ENCODE data around the gene PELO. TPM values are rescaled to one million over a fixed set of nuclear protein-coding genes. Genes with fewer than 3 reads are reported as not detected.
A peak's percentile ranks its signal among the peaks of the same experiment; 100 is the strongest.
"Not testable (repeated sequence)": the region's sequence is repeated elsewhere in the genome, so short reads cannot be mapped to it uniquely, and the experiment has no call there.

Gene PELO
- polyA plus RNA-seq, 1 of the 3 experiments (the other 2 are of a cell fraction): 10.7 TPM

- TF ChIP-seq EZH2phosphoT487 (IDR thresholded peaks at IDR 0.05; ENCODE audit: borderline replicate concordance, low read depth): no peak
Measured at GRCh38 chr5:52743529-52743928, 44.2 kb upstream of the PELO start (continued).

GRCh38 chr5:52743970-52744369 lies 43.7 kb upstream of the PELO start:
- Histone ChIP-seq H3K4me1 (ENCODE audit: control insufficient read depth in 1 of 2, insufficient read depth in 2 of 2, low read depth in 1 of 2, low read length in 1 of 2) (peaks cover 11 to 17% of the 10 kb centered on the region in 2 experiments), H2AFZ (ENCODE audit: low read depth) (no peak overlapping the region; the same call in 1 of the 2 replicates), H3K27me3 (ENCODE audit: insufficient read depth) (no peaks in the 10 kb centered on the region), H4K20me1 (ENCODE audit: insufficient read depth) (no peaks in the 10 kb centered on the region), H3K79me2 (ENCODE audit: insufficient read depth) (no peaks in the 10 kb centered on the region), H3K9ac (no peak overlapping the region), H3K36me3 (replicated peaks in 1 of 2; ENCODE audit: control insufficient read depth in 1 of 2, insufficient read depth in 2 of 2, low read length in 1 of 2) (no peaks in the 10 kb centered on the region), H3K9me3 (no peaks in the 10 kb centered on the region), H3K27ac (ENCODE audit: low read depth in 2 of 2, low read length in 1 of 2) (peak overlapping the region in 1 of 2 experiments; percentile 3; a peak in 3 of 4 replicates), H3F3A (replicated peaks; ENCODE audit: insufficient read depth) (no peaks in the 10 kb centered on the region), H3K4me2 (no peak overlapping the region; the same call in 1 of the 2 replicates), H3K4me3 (ENCODE audit: low read depth in 2 of 2, low read length in 1 of 2) (no peak overlapping the region), H3K9me2 (peaks cover 3% of the 10 kb centered on the region; the same call in 1 of the 2 replicates)
- WGBS (ENCODE audit: low lambda C conversion rate): 33% methylated on average over 1 of the region's 1 CpG
- ChIA-PET CTCF (interaction anchor here (1.1 to 1.3 kb wide), 2 partner anchors 44 to 77 kb away, joined by 3 to 4 read pairs; partner anchors contain the start of genes ITGA1 and PELO), POLR2A (no interaction called here)
- DNase-seq: no peak
- no peak for TF ChIP-seq RFX5 (IDR thresholded peaks at IDR 0.05; ENCODE audit: low read length)
- peak; percentile 62; the same call in 1 of the 2 replicates for TF ChIP-seq RXRA (IDR thresholded peaks at IDR 0.05; ENCODE audit: borderline replicate concordance, low read depth)
- no peak for TF ChIP-seq NRF1 (IDR thresholded peaks at IDR 0.05; ENCODE audit: low read depth, low read length)
- 0 out of 2 replicates have a peak, but pooled peaks have one; percentile 13 for TF ChIP-seq JUND (IDR thresholded peaks at IDR 0.05)
- no peak for TF ChIP-seq TAF1 (IDR thresholded peaks at IDR 0.05; ENCODE audit: borderline replicate concordance, low read depth, low read length)
- no peak for TF ChIP-seq FOXM1 (IDR thresholded peaks at IDR 0.05; ENCODE audit: low read depth)
- TF ChIP-seq SIN3A (IDR thresholded peaks at IDR 0.05; ENCODE audit: borderline replicate concordance, low read depth, low read length): no peak

- not testable (repeated sequence) for H3K79me2 ChIP-seq (ENCODE audit: insufficient read depth)
- CTCF ChIA-PET: interaction anchor here (1.2 kb wide), 1 partner anchor 22 kb away, joined by 3 read pairs; no protein-coding TSS in a partner anchor
Measured at GRCh38 chr5:52744867-52745458, 42.8 kb upstream of the PELO start.

GRCh38 chr5:52746539-52746938 lies 41.2 kb upstream of the PELO start:
- ChIA-PET CTCF (no interaction called here), POLR2A (no interaction called here)
- H2AFZ ChIP-seq (ENCODE audit: low read depth): no peak overlapping the region
- peaks cover 1 to 17% of the 10 kb centered on the region in 2 experiments for H3K4me1 ChIP-seq (ENCODE audit: control insufficient read depth in 1 of 2, insufficient read depth in 2 of 2, low read depth in 1 of 2, low read length in 1 of 2)
- H3K27me3 ChIP-seq (ENCODE audit: insufficient read depth): no peaks in the 10 kb centered on the region
- peaks cover 3% of the 10 kb centered on the region; the same call in 1 of the 2 replicates for H3K9me2 ChIP-seq
- H3K36me3 ChIP-seq (replicated peaks in 1 of 2; ENCODE audit: control insufficient read depth in 1 of 2, insufficient read depth in 2 of 2, low read length in 1 of 2): no peaks in the 10 kb centered on the region
- WGBS (ENCODE audit: low lambda C conversion rate): 67% methylated on average over 2 of the region's 2 CpGs
- no peak overlapping the region for H3K4me3 ChIP-seq (ENCODE audit: low read depth in 2 of 2, low read length in 1 of 2)
- no peak overlapping the region for H3K4me2 ChIP-seq
- no peaks in the 10 kb centered on the region for H3K79me2 ChIP-seq (ENCODE audit: insufficient read depth)
- H3K27ac ChIP-seq (ENCODE audit: low read depth in 2 of 2, low read length in 1 of 2): no peak overlapping the region
- no peaks in the 10 kb centered on the region for H3F3A ChIP-seq (replicated peaks; ENCODE audit: insufficient read depth)
- no peaks in the 10 kb centered on the region for H3K9me3 ChIP-seq
- no peak for DNase-seq
- no peak overlapping the region for H3K9ac ChIP-seq
- no peaks in the 10 kb centered on the region for H4K20me1 ChIP-seq (ENCODE audit: insufficient read depth)
- TF ChIP-seq EP300 (IDR thresholded peaks at IDR 0.05; ENCODE audit: borderline replicate concordance in 1 of 2, low read depth in 1 of 2, low read length in 1 of 2) (no peak), NFIC (IDR thresholded peaks at IDR 0.05; ENCODE audit: borderline replicate concordance) (no peak), SMC3 (IDR thresholded peaks at IDR 0.05; ENCODE audit: low read depth, low read length) (no peak), RFX5 (IDR thresholded peaks at IDR 0.05; ENCODE audit: low read length) (no peak), MAX (IDR thresholded peaks at IDR 0.05; ENCODE audit: low read depth) (no peak), USF1 (IDR thresholded peaks at IDR 0.05; ENCODE audit: borderline replicate concordance, low read depth) (no peak), USF2 (IDR thresholded peaks at IDR 0.05; ENCODE audit: borderline replicate concordance, low read depth, low read length) (no peak), GATA2 (CRISPR knock-in tag; IDR thresholded peaks at IDR 0.05) (no peak), JUND (IDR thresholded peaks at IDR 0.05) (no peak), SIN3A (IDR thresholded peaks at IDR 0.05; ENCODE audit: borderline replicate concordance, low read depth, low read length) (no peak), TEAD4 (IDR thresholded peaks at IDR 0.05; ENCODE audit: borderline replicate concordance, insufficient read depth) (no peak), FOSL2 (IDR thresholded peaks at IDR 0.05; ENCODE audit: borderline replicate concordance, low read depth) (no peak), ELF1 (IDR thresholded peaks at IDR 0.05) (no peak), POLR2AphosphoS5 (IDR thresholded peaks at IDR 0.05; ENCODE audit: low read depth, low read length) (no peak)

More at GRCh38 chr5:52744867-52745458, 42.8 kb upstream of the PELO start:
- H4K20me1 ChIP-seq (ENCODE audit: insufficient read depth); H3K27ac ChIP-seq (ENCODE audit: low read depth in 2 of 2, low read length in 1 of 2); POLR2A ChIA-PET; H3K36me3 ChIP-seq (replicated peaks in 1 of 2; ENCODE audit: control insufficient read depth in 1 of 2, insufficient read depth in 2 of 2, low read length in 1 of 2); H3F3A ChIP-seq (replicated peaks; ENCODE audit: insufficient read depth); H3K4me2 ChIP-seq; H3K9me2 ChIP-seq; H3K9me3 ChIP-seq; H3K9ac ChIP-seq; H3K27me3 ChIP-seq (ENCODE audit: insufficient read depth); H2AFZ ChIP-seq (ENCODE audit: low read depth); H3K4me3 ChIP-seq (ENCODE audit: low read depth in 2 of 2, low read length in 1 of 2); DNase-seq: not testable (repeated sequence)
- 77% methylated on average over 2 of the region's 2 CpGs for WGBS (ENCODE audit: low lambda C conversion rate)
- H3K4me1 ChIP-seq (ENCODE audit: control insufficient read depth in 1 of 2, insufficient read depth in 2 of 2, low read depth in 1 of 2, low read length in 1 of 2): peaks cover 8 to 17% of the 10 kb centered on the region in 2 experiments
